Heart left ventricle (tissue), 13 donors: ENCODE measurements around the gene CDHR5.

Experiments used
- POLR2A ChIP-seq, 2 donors: fragments of 450-650 bp; IDR thresholded peaks; one replicate each; pipeline ENCODE4 v1.6.1; 2017; ENCODE audit warnings: antibody characterized with exemption in 2 of 2, mild to moderate bottlenecking in 2 of 2, moderate library complexity in 2 of 2
- TF ChIP-seq, protein P1 (sequence below), 12 donors: fragments of 200-600 bp; sonication (generic) in 4 of 12; IDR thresholded peaks; one replicate each; pipeline versions ENCODE4 v1.5.0 to v1.8.0; 2018 to 2022; ENCODE audit warnings: antibody characterized with exemption in 12 of 12, mild to moderate bottlenecking in 5 of 12
- donor health status: ischemic (EF 13 %, LVEDD 7.1; RV severe dilation, severe dysfunction).
- donor health status: DM: no; HTN: yes; CAD: no.
- donor health status: DM: no; HTN: no; CAD: no.
- donor health status: ischemic (EF 25% LVEDD 6.9; RV normal size, moderate dysfunction).
- donor health status: ischemic (EF 25% LVEDD 5.7; RV mildly dilated, moderate dysfunction).
- donor health status: ischemic (EF 35%, LVEDD 5.7; RV mildly dilated, moderate dysfunction).
- donor health status: nonischemic (EF 11% LVEDD 7.7; RV severe dilation, severe dysfunction).
- donor health status: DM: yes; HTN: yes; CAD: no.
- donor health status: PGD.
- donor health status: ischemic (EF 29% LVEDD 5.4; RV normal size, mild dysfunction).
- donor health status: nonischemic (EF 23%, LVEDD 6.1; RV moderate dilation, normal function).

DNA sequence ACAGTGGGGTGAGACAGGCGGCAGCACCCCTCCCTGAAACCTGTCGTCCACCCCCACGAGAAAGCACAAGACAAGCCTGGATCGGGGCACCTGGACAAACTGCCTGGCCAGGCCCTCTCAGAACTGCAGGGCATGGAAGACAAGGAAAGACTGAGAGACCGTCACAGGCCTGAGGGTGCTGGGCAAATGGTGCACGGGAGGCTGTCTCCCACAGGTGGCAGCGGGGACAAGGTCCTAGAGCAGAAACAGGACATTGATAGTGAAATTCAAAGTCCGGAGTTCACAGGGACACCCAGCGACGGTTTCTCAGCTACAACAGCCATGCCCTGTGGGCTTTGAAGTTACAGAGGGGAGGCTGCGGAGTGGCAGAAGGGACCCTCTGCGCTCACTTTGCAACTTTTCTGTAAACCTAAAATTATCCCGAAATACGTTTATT is 33.0 kb upstream of the CDHR5 start:
- TF ChIP-seq, protein P1, sequence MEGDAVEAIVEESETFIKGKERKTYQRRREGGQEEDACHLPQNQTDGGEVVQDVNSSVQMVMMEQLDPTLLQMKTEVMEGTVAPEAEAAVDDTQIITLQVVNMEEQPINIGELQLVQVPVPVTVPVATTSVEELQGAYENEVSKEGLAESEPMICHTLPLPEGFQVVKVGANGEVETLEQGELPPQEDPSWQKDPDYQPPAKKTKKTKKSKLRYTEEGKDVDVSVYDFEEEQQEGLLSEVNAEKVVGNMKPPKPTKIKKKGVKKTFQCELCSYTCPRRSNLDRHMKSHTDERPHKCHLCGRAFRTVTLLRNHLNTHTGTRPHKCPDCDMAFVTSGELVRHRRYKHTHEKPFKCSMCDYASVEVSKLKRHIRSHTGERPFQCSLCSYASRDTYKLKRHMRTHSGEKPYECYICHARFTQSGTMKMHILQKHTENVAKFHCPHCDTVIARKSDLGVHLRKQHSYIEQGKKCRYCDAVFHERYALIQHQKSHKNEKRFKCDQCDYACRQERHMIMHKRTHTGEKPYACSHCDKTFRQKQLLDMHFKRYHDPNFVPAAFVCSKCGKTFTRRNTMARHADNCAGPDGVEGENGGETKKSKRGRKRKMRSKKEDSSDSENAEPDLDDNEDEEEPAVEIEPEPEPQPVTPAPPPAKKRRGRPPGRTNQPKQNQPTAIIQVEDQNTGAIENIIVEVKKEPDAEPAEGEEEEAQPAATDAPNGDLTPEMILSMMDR (IDR thresholded peaks at IDR 0.05) = no peak
- no peak for TF ChIP-seq POLR2A (IDR thresholded peaks at IDR 0.05)
